HG03571 (cell line): Measurements from ENCODE around the gene VAC14.
"Not testable (repeated sequence)": the region's sequence is repeated elsewhere in the genome, so short reads cannot be mapped to it uniquely, and the experiment has no call there.

ENCODE experiments used
- ATAC-seq: cut with Tn5 transposase; IDR thresholded peaks from one replicate; pipeline ENCODE4 v1.9.1; 2021; ENCODE audit not compliant: unreplicated experiment

The VAC14 gene

DNA sequence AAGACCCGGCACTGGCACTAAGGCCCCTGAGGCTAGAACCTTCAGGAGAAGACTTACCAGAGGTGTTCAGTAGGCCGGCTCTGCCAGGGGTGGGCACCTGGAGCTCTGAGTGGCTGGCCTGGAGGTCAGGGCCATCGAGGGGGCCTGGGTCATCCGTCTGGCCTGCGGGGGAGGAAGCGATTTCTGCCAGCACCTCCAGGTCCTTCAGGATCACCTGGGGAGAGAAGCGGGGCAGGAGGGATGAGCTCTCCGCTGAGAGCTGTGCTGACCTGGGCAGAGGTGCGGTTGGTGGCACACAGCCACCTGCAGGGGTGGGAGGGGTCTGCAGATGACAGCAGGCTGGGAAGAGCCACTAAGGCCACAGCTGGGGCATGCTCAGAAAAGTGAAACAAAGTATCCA lies 56.6 kb downstream of the VAC14 start:
- no peak for ATAC-seq

DNA sequence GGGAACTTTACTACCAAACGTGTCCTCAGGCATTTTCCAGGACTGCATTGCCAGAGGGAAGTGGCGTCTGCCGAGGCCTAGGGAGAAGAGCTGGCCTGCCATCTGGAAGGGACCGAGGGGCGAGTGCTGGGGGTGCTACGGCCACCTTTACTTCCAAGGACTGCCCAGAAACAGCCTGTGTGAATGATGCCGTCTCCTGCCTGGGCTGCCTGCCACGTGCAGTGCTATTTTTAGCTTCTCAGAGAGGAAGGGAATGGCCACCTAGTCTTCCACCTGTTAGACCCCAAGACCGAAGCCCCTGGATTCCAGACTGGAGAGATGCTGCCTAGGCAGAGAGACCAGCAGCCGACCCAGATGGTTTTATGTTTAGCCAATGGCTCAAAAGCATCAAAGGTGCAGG lies 57.2 kb downstream of the VAC14 start:
- ATAC-seq = no peak

DNA sequence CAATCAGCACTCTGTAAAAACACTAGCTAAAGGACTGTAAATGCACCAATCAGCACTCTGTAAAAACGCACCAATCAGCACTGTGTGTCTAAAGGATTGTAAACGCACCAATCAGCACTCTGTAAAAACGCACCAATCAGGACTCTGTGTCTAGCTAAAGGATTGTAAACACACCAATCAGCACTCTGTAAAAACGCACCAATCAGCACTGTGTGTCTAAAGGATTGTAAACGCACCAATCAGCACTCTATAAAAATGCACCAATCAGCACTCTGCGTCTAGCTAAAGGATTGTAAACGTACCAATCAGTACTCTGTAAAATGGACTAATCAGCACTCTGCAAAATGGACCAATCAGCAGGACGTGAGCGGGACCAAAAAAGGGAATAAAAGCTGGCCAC lies 58.0 kb downstream of the VAC14 start:
- ATAC-seq = not testable (repeated sequence)

DNA sequence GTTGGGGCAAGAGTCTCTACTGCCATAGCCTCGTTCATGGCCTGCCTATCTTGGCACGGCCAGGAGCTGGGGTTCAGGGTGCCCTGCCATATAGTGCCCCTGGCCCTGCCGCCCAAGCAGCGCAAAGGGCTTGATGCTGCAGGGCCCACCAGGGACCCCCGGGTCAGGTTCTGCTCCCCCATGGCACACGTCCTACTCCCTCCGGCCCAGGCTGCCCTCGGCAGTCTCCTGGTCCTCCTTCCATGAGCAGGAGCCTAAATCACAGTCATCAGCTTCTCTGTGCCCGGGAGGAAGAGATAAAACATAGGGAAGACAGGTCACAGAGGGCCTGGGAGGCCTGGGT lies 59.2 kb downstream of the VAC14 start:
- no peak for ATAC-seq

DNA sequence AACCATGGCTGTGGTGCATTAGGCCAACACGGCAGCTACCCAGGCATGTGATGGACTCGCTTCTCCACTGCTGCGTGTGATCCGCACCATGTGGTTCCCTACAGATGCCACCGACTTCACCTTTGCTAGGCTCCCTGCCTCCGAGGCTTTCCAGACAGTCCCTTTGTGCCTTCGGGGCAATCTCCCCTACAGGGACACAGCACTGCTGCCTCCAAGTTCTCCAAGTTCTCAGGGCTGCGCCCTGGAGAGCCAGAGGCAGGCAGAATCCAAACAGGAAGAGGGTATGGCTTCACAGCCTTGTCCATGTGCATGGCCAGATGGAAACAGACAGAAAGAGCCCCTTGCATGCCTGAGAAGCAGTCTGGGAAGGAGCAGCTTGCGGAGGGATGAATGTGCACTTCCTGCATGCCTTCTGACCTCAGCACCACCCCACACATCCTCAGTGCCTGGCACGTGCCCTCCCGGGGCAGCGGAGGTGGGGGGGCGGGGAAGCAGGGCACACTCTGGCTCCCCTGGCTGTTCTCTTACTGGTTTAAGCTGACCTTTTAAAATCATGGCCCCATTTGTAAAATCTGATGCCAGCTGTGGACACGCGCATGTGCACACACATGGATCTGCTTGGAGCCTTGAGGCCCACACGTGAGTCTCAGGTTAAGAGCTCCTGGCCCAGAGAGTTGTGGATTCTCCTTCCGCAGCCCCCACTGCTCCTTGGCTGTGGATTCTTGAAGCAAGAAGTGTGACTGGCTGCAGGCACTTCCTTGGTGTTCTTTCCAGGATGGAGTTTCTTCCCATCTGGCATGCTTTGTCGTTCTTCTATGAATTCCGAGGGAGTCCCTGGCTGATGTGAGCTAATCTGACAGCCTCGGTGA lies 59.8 kb downstream of the VAC14 start:
- no peak for ATAC-seq

DNA sequence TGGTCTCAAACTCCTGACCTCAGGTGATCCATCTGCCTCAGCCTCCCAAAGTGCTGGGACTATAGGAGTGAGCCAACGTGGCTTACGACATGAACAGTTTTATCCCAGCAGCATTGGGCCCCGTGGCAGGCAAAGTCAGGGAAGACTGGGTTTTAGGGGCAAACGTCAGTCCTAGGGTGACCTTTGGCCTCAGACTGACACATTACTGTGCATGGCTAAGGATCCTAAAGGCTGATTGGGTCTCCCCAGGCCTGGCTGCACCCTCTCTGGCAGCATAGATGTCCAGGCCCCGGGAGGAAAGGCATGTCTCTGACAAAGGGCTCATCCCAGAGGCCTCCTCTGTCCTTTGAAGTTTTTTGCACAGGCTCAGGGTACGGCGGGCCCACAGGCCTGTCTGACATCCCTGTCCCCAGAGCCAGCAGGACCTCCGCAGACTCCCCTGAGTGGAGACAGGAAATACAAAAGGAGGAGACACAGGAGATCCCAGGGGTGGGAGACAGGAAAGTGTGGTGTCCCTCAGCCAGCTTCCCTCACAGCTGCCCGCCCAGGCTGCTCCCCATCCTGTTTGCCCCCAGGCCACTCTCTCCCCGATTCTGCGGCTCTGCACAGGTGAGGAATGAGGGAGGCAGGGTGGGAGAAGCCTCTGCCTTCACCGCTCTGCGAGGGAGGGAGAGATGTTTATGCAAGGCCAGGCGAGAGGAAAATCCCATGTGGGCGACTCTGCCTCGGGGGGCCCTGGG lies 60.6 kb downstream of the VAC14 start:
- no peak for ATAC-seq

DNA sequence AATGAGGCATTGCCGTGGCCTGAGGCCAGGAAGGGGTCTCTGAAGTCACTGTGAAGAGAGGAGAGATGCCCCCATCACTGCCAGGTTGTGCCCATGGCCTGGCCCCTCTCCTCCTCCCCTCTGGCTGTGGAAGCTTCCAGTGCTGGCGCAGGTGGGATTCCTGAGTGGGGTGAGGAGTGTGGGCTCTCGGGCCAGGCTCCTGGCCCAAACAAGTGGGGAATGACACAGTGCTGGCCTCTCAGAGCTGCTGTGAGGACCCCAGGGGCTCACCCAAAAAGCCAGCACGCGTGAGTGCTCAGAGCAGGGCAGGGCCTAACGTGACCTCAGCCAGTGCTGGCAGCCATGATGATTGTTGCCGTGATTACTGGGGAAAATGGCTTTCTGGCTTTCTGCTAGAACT lies 61.6 kb downstream of the VAC14 start:
- ATAC-seq = no peak

DNA sequence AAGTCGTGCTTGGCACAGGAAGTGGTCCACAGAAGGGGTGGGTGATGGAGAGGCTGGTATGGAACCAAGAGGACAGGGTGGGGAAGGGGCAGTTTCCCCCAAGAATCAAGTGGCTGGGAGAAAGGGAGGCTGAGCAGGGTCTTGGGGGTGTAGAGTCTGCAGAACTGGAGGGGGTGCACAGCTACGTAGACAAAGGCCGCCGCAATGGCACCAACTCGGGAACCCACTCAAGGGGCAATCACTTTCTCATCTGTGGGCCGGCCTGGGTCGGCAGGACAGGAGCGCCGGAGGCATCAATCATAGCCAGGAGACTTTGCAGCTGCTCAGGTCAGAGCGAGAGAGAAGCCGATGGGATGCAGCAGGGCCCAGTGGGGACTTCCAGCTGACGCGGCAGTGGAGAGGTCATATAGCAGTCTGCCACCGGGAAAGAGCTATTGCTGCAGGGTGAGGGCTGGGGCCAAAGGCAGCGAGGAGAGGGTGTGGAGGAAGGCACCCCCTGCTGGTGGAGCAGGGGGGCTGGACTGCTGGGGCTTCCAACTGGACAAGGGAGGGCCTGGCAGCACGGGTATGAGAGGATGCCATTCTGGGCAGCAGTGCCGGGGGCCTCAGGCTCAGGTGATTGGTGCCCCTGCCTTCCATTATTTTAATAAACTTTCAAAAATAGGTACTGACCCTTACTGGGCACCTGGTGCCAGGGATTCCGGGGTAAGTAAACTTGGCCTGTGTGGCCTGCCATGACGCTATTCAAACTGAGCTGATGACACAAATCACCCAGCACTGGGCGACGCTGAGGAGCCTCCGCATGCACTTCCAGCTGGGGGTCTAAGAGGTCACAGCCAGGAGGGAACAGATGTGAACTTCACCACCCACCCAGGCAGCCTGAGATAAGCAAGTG lies 62.6 kb downstream of the VAC14 start:
- peak; percentile 23 for ATAC-seq

DNA sequence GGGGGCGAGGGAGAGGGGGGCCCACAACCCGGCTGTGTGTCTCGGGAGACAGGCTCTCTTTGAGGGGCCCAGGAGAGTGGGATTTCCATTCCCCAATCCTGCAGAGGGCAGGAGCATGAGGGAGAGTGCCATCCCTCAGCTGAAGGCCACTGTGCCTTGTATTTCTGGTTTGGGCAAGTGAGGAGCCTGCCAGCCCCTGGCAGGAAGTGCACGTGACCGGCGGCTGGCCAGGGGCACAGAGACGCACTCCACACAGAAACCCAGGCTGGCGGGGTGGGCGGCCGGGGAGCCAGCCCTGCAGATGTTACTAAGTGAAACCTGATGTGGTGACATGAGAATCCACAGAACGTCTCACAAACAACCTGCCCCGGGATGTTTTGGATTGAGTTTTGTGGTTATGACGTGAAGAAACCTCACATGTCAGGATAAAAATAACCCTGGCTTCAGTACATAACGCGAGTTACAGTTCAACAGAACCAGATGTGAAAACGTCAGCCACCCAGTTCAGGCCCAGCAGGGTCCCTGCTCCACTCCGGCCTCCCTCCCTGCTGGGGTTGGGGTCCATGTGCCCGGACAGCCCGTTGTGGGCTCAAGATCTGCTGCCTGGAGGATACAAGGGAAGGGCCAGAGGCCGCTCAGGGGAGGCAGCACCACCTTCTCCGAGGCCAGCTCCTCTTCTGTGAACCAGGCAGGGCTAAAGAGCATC lies 63.4 kb downstream of the VAC14 start:
- ATAC-seq = peak; percentile 85

DNA sequence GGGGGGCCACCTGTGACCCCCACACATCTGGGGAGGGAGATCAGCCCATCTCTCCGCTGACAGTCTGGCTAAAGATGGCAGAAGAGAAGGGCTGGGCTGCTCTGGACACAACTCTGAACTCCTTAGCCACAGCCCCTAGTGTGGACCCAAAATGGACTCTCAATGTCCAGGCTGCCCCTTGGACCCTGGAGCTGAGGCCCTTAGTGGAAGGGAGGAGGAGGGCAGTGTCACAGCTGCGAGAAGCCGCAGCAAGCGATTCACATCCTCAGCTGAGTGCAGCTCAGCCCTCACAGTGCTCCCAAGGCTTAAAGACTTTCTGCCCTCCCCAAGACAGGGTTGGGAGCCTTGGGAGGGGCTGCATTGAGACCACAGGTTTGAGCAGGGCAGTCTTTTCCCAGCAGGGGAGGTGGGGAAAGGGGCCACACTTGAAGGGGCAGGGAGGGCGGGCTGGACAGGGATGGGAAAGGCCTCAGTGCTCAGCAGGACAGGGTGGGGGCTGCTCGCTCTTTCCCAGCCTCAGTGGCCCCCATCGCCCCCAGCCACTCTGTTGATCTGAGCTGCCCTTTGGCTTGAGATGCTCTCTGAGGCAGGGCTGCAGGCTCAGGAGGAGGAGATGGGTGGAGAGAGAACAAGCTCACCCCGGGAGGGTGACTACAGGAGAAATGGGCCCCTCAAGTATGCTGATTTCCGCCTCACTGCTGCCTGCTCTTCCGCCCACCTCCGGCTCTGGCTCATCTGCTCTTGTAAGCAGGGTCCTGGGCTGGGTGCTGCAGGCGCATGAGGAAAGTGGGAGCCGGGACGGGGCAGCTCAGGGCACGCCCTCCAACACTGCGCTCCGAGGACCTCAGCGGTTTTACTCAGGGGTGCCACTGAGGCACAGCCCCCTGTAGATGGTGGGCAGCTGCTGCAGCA lies 64.2 kb downstream of the VAC14 start:
- no peak for ATAC-seq

DNA sequence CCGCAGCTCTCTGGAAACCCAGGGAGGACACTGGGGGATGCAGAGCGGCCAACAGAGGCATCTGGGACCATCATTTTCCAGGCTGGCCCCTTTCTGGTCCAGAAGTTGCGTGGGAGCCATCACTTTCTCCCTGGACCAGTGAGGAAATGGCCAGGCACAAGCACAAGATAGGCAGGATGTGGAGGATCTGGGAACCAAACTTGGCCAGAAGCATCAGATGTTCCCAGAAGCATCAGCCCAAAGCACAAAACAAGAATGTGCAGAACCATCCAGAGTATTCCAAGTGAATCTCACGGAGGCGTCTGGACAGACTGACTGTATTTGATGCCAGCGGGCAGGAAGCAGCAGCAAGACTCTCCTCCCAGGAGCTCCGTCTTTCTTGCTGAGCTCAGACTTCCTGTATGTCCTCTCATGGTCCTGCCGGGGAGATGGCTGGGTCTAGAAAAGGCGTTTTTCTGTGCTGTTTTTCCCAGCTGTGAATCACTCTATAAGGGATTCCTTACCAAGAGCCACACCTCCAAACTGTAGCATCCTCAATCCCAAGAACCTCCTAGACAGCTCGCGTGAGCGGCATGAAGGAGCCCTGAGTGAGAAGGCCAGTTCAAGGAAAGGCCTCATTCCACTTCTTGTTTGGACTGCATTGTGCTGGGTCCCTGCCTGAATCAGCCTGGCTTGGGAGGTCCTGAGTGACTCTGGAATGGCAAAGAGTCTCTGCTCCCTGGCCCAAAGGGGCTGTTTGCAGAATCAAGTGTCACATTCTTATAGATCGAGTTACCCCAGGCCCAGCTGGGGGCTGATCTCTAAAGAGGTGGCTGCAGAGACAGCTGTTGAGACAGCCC lies 65.6 kb downstream of the VAC14 start:
- ATAC-seq = no peak

DNA sequence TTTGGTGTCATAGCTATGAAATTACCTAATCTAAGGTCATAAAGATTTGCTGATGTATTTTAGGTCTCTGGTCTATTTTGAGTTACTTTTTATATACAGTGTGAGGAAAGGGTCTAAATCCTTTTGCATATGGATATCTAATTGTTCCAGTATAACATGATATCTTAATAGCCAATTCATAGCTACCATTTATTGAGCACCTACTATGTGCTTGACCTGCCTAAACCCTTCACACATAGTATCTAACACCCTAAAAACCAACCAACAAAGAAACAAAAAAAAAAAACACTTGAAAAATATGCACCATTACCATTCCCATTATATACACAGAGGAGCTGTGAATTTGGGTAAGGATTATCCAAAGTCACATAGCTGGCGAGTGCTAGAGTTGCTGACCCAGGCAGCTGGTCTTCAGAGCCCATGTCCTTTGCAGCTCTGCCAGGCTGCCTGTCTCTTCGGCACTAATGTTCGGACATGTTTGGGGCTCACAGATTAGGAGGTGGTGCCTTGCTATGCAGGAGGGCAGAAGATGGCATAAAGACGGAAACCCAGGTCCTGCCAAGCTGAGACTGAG lies 66.3 kb downstream of the VAC14 start:
- no peak for ATAC-seq

DNA sequence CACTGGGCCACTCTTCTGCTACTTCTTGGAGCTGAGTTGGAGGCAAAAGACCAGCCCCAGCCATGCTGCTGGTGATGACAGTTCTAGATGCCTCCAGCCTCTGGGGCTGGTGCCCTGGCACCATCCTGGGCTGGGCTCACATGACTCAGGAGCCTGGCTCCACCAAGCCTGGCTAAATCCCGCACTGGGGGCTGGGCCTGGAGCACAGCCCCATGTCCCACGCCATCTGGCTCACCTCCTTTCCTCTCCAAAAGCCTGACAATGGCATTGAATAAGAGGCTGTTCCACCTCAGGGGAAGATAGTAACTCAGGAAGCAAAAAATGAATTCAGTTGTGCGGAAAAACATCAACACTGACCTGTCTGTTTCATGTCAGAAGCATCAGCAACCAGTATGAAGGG lies 70.0 kb downstream of the VAC14 start:
- no peak for ATAC-seq

DNA sequence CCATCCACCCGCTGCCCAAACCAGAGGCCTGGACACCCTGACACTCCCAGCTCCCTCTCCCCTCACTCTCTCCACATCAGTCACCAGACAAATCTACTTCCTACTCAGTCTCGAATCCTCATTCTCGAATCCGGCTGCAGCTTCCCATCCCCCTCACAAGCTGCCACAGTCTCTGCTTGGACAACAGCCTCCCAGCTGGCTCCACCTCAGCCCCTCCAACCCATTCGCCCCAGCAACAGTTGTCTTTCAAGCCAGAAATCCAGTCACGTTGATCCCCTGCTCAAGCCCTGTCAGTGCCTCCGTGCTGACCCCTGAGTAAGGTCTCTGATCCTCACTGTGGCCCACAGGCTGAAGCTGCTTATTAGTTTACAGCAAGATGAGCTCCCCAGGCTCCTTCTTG lies 70.9 kb downstream of the VAC14 start:
- ATAC-seq = no peak

DNA sequence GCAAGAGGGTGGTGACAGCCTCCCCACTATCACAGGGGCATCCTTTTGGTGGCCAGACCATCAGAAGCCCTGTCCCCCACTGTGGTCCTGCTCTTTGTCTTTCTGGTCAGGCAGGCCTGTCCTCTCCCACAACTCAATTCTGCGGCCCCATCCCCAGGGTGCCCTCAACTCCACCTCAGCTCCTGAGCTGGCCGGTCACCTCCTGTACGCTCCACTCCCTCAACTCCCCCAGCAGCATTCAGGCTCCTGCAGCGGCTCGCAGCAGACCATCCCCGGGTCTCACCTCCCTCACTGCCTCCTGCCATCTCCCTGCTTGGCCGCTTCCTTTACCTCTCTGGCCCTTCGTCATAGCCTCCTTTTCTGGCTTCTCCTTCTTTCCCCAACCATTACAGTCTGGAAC lies 71.7 kb downstream of the VAC14 start:
- ATAC-seq = no peak

DNA sequence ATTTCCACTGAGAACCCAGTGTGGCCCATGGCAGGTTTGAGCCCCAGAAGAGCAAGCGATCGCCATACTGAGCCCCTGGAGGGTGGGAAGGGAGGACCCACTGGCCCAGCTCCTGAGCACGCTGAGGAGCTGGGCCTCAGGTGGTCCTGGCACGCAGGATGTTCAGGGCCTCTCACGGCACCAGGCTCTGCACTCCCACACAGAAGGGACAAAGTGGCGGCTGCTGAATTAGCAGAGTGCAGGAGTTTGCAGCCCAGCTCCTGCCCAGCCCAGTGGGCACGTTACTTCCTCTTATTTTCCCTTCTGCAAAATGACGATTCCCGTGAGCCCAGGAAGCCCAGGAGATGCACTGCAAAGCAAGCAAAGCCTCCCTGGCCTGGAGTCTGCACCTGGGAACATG lies 72.8 kb downstream of the VAC14 start:
- no peak for ATAC-seq

DNA sequence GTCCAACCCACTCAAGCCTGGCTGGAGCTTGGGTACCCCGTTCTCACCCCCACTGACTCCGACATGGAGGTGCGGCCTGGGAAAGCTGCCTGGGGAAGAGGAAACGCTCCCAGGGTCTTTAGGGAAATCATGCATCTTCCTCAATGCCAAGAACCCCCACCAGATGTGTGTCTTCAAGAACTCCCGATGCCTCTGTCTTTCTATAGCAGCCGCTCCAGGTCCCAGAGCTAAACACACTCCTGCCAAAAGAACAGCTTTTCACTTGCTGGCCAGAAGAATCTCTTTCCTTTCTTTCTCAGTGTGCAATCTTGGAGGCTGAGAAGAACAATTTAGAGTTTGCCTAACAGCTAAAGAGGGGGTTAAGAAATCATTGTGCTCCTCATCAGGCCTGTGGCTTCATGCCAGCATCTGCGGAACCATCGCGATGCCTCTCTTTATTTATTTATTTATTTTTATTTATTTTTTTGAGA lies 74.0 kb downstream of the VAC14 start:
- no peak for ATAC-seq
